HG03066 (cell line): Measurements from ENCODE around the gene RASGRF1.
A peak's percentile ranks its signal among the peaks of the same experiment; 100 is the strongest.
"Not testable (repeated sequence)": the region's sequence is repeated elsewhere in the genome, so short reads cannot be mapped to it uniquely, and the experiment has no call there.

Source experiments
- ATAC-seq: cut with Tn5 transposase; IDR thresholded peaks from one replicate; pipeline ENCODE4 v1.9.1; 2021; ENCODE audit warnings: low read depth; ENCODE audit not compliant: unreplicated experiment

Gene RASGRF1

DNA sequence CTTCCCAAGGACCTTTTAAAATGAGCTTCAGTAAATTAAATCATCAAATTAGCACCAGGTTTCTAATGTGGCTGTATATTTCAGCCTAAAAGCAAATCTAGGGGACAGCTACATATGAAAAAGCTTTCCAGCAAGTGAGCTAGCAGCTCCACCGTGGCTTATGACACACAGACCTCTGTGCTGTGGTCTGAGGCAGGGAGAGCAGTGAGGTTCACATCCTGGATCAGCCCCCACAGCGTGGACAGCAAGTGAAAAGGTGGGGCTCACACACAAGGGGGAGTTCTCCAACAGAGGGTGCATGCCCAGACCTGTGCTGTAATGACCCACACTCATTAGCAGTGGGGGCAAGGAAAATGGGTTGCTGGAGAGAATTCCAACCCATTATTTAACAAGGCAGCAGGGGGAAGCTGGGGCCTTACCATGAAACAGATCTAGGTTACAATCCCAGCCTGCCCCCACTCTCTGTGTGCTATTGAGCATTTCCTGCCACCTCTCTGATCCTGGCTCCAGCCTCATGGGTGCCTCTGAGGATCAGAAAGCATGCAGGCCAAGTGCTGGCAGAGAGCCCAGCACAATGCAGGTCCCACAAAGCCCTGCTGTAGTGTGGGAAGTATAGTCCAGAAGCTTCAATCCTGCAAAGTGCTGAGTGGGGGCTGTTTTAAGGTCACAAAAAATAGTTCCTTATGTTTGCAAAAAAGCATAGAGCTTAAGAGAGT, 48.2 kb downstream of the RASGRF1 start:
- no peak for ATAC-seq

DNA sequence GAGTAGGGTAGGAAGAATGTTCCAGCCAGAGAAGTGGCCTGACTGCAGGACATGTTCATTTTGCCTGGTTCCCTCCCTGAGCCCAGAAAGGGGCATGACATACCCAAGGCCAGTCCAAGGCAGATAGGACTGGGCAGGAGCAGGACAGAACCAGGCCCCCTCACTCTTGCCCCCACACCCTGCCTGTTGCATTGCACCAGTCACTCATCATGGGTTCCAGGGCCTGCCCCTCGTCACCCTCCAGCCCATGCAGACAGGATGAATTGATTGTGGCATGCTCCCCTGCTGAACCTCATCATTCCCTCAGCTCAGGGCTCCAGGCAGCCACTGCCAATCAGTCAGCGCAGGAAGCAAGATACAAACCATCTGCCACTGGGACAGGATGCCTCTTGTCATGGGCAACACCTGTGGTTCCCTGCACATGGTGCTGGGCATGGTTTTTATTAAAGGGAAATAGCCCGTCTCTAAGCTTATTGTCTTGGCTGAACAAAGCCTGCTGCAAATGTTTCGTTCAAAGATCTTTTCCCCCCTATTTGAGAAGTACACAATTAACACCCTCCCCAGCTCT, 48.9 kb downstream of the RASGRF1 start:
- no peak for ATAC-seq

DNA sequence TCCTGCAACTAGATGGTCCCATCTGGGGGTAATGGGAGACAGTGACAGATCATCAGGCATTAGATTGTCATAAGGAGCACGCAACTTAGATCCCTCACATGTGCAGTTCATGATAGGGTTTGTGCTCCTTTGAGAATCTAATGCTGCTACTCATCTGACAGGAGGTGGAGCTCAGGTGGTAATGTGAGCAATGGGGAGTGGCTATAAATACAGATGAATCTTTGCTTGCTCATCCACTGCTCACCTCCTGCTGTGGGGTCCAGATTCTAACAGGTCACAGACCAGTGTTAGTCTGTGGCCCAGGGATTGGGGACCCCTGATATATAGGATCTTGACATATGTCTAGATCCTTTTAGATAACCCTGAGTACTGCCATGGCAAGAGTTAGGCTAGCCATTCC, 52.7 kb downstream of the RASGRF1 start:
- no peak for ATAC-seq

DNA sequence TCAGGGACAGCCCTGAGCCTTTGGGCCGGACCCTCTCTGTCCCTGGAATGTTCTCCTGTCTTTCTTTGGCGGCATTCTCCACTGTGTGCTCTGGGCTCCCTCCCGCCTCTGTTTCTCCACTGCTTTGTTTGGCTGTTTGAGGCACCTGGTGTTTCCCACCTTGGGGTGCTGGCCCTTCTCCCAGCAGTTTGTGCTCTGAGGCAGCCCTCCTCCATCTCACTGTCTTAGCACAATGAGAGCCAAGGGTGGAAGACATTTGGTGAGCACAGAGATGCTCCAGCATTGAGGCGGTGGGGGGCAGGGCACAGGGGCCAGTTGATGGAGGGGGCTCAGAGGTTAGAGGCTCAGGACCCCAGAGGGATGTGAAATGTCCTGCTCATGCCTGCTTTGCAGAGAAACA, 54.3 kb downstream of the RASGRF1 start:
- ATAC-seq: no peak

DNA sequence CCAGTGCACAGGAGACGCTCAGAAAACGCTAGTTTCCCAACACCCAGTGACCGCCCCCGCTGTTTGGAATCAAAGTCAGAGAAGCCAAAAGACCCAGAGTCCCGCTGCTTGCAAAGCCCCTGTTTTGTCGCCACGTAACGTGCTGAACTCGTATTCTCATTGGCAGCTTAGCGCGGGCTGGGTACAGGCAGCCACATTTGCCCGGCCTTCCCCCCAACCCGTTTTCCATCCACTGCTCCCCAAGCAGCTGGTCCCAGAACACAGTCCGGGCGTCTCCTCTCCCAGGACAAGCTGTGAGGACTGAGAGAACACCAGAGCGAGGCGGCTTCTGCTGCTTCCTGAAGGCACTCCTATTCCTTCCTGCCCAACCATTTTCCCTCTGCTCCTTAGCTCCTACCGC, 54.8 kb downstream of the RASGRF1 start:
- no peak for ATAC-seq

DNA sequence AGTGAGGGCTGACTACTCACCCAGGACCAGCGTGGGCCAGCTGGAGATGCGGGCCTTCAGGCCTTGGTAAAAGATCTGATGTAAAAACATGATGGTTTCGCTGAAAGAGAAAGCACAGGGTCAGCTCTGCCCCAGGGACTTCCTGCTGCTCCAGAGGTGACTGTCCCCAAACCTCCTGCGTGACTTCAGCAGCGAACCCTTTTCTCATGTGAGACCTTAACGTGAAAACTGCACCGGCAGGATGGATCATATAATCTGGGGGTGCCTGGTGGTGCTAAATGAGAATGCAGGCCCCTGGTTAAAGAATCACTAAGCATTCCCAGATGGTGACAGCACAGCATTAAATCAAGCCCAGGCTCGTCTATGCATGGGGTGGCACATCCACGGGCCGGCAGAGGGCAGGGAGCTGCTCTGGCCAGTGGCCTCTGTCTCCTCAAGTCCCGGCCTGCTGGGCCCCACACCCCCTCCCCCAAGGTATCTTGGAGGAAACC, 55.4 kb downstream of the RASGRF1 start:
- peak; percentile 70 for ATAC-seq

DNA sequence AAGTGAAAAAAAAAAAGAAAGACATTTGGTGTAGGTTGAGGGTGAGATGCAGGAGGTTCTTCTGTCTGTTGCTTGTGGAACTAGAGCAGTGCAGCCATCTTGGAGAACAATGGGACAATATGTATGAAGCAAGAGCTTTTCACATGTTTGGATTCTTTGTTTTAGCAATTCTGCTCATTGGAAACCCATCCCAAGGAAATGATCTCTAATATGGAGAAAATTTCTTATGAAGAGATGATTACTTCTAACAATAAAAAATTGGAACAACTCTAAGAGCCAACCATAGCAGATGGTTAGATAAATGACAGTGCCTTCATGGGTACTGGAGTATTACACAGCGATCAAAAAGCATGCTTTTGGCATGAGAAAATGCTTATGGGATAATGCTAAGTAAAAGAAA, 56.3 kb downstream of the RASGRF1 start:
- no peak for ATAC-seq

DNA sequence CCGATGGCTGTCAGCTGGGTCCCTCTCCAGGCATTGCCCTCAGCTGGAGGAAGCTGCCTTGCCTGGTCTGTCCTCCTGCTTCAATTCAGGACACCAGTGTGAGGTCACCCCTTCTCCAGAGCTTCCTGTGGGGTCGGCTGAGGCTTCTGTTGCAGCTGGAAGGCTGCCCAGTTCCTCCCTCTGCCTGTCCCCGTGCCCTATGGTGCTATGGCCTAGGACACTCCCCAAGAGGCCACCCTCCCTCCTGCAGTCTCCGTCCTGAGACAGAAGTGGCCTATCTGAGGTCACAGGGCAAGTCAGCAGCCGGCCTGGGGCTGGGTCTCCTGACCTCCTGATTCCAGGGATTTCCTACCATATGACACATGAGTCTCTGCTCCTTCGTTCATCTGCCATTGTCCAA, 57.9 kb downstream of the RASGRF1 start:
- no peak for ATAC-seq

DNA sequence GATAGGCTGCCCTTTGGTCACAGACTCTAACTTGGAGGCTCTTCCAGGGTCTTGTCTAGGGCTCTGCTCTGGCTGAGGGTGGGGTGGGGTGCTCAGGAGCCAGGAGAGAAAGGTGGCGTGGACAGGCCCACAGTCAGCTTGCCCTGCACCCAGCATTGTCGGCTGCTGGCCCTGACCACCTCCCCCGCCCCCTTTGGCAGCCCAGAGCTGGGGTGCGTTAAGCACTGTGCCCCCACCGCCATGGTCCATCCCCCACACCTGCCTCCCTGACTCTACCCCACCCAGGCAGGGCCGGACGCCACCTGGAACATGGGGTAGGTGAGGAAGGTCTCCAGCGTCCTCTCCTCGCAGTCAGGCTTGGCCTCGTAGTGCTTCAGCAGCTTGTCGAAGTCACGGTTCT, 58.8 kb downstream of the RASGRF1 start:
- ATAC-seq: no peak

DNA sequence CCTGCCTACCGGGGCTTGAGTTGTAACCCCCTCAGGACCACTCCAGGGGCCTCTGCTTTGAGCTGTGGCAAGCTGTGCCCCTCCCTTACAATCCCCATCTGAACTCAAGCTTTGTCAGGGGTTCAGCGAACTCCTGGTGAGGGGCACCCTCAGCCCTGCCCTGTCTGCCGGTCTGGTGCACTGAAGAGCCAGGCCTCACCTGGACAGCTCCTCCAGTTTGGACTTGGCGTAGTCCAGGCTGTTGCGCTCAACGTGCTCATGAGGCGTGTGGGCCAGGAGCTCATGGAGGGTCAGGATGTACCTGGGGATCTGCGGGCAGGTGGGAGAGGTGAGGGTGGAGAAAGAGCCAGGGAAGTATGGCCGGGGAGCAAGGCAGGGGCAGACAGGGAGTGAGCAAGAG, 59.4 kb downstream of the RASGRF1 start:
- ATAC-seq: no peak

DNA sequence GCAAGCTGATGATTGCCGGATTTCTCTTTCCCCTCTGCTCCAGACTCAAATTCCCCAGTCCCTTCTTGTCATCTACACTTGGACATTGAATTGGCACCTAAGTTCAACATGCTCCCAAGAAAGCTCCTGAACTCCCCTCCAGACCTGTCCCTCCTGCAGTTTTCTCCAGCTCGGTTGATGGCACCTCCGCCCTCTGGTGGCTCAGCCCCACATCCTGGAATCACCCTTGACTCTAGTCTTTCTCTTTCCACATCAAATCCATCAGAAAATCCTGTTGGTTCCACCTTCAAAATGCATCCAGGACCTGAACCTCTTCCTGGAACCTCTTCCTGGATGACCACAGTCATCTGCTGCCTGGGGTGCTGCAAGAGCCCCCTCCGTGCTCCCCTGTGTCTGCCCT, 60.1 kb downstream of the RASGRF1 start:
- no peak for ATAC-seq

DNA sequence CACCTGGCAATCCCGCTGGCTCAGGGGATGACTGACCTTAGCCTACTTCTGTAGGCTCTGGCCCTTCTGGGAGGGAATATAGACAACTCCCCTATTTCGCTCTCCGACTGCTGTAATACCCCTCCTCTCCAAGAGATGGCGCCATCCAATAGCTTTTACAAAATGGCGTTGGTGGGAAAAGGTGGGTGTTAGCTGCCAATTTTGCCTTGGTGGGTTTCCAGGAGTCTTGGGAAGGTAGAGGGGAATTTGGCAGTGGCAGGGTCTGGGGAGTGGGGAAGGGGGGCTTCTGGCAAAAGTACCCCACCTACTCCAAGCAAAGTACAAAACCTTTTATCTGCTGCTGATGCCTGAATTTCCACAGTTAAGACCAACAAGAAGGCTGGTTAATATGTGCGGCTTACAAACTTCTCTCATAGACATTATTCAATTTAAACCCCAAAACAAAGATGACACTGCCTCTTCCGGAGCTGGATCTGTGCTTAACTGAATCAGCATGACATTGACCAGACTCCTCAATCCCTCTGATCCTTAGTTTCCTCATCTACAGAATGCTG, 62.1 kb downstream of the RASGRF1 start:
- ATAC-seq: no peak

DNA sequence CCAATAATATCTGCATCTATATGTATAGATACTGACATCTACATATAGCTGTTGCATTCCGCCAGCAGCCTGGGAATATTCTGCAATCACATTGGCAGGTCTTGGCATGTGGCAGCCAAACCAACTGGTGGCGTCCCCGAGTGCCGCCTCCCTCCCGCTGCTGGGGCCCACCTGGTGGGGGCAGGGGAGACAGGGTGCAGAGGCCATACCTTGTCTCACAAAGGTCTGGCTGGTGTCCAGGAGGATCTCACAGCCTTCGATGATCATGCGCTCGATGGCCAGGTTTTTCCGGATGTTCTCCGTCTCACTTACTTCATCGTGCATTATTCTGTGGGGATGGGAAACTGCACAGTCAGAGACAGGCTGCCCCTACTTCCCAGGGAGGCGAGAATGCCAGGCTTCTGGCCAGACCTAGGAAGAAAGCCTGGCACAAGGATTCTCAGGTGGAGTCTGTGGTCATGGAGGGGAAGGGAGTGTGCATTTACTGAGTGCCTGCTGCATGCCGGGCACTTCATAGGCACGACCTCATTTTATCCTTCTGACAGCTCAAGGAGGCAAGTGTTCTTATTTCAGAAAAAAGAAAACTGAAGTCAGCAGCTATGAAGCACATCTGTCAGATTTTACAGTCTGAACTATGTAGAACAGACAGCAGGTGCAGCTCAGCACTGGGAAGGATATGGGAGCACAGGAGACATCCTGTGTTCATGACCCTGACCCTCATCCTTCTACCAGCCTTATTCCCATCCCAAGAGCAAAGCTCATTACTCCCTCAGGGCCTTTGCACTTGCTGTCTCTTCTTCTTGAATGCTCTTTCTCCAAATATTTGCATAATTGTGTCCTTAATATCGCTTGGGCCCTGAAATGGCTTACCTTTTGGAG, 62.8 kb downstream of the RASGRF1 start:
- ATAC-seq: no peak

DNA sequence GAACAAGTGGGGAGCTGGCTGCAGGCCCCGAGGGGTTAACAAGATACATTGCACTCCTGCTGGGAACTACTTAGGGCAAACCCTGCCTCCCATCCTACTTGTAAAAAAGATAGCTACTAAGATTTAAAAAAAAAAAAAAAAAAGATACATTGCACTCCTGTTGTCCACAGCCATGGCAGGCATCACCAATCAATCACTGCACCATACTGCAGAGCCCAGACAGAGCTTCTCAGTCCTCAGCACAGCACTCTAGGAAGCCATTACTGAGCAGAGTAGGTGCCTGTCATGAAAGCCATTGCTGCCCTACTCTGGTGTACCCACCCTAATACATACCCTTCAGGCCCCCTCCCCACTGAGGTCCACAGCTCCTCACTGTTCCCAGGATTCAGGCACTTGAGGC, 64.8 kb downstream of the RASGRF1 start:
- ATAC-seq: no peak

DNA sequence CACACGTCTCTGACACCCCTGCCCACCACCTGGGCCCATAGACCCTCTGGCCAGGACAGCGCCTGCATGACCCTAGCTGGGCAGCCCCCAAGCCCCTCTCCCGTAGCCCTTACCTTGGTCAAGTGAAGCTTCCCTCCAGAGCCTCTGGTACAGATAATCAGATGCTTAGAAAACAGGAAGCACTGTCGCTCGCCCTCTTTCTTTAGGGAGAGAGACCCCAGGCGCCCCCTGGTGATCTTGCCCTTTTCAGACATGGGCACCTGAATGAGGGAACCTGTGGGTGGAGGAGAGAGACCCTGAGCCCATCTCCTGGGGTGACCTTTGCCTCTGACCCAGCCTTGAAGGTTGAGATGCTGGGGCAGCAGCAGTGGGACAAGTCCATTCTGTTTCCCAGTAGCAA, 65.4 kb downstream of the RASGRF1 start:
- ATAC-seq: no peak

DNA sequence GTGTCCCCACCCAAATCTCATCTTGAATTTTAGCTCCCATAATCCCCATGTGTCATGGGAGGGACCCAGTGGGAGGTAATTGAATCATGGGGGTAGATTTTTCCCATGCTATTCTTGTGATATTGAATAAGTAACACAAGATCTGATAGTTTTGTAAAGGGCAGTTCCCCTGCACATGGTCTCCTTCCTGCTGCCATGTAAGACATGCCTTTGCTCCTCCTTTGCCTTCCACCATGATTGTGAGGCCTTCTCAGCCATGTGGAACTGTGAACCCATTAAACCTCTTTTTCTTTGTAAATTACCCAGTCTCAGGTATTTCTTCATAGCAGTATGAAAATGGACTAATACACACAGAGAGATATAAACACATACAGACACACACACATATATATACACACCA, 66.1 kb downstream of the RASGRF1 start:
- ATAC-seq: not testable (repeated sequence)

DNA sequence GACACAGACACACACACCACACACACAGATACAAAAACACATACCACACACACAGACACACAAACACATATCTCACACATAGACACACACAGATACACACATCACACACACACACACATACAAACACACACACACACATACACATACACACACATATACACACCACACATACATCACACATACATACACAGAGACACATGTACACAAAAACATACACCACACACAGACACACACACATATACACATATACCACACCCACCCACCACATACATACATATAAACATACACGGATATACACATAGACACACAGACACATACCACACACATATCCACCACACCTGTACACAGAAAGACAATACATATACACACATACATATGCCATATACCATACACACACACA, 66.7 kb downstream of the RASGRF1 start:
- no peak for ATAC-seq

DNA sequence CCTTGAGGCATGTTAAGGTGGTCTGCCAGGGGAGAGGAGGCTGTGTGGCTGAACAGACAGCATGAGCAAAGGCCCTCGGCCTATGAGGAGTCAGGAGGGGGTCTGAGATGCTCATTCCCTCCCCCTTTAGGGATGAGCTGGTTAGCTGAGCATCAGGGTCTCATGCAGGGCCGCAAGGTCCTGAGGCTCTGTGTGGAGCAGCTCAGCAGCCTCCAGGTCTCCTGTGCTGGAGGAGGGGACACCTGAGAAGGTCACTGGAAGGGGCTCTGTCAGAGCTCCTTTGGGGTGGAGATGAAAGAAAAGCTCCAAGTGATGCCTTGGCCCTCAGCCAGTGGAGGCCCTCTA, 67.1 kb downstream of the RASGRF1 start:
- no peak for ATAC-seq

DNA sequence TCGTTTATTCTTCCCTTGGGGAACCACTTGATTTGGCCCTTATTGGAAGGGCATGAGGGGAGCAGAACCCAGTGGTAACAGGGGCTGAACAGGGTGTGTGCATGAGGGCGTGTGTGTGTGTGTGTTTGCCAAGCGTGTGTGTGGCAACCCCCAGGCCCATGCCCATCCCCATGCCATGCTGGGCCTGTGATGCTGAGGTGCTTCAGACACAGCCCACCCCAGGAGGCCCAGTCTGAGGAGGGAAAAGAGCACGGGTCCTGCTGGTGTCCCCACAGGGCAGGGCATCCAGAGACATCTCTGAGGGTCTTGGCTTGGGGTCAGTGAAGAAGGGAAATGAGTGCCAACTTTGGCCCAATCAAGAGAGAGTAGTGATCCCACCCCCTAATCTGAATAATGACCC, 71.6 kb downstream of the RASGRF1 start:
- ATAC-seq: no peak

DNA sequence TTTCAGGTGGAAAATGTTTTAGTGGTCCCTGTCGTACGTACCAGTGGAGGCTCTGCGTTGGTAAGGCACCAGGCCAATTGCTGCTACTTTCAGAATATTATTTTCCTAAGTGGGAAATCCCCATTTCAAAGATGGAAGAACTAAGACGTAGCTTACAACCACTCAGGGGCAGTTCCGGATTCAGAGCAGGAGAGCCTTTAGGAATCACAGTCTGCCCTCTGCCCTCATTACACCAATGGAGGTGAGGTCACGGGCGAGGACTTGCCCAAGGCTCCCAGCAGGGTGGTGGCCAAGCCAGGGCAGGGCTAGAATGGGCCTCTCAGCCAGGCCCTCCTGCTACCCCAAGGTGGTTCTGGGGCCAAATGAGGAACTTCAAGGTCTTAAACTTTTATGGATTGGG, 72.6 kb downstream of the RASGRF1 start:
- no peak for ATAC-seq

DNA sequence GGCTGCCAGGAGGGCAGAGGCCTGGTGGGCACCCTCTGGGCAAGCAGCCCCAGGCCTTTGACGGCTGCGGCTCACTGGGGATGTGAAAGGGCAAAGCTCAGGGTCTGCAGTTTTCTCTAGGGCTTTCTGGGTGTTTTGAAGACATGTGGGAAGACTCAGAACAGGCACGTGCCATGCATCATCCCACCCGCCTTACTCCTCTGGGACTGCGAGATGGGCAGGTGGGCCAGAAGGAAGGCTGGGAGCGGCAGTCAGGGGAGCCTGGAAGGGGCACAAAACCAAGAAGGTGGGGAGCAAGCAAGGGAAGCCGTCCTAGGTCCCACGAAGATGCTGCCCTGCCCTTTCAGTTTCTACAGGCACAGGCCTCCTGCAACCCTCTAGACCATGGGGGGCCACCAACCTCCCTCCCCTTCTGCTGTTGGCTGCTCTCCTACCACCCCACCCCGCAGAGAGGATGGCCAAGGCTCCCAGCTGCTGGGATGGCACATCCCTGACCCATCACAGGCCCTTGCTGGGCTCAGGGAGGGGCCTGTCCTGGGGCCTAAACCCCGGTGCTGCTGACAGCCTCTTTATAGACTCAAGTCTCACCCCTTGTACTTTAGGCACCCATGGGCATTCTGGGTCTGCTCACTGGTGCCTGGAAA, 73.9 kb downstream of the RASGRF1 start:
- ATAC-seq: no peak
